HepG2 (cell line): ENCODE results near the gene ARIH2. TPM values are rescaled to one million over a fixed set of nuclear protein-coding genes. Genes with fewer than 3 reads are reported as not detected.

Source experiments
- FOXO1 ChIP-seq: sonication (generic); formaldehyde crosslinking; IDR thresholded peaks from 2 replicates; pipeline ENCODE4 v1.4.0; 2020; ENCODE audit warnings: missing genetic modification reagents
- HCFC1 ChIP-seq: fragments of 150-350 bp; IDR thresholded peaks from 2 replicates; pipeline ENCODE4 v1.6.1; 2014; ENCODE audit warnings: low read depth, low read length
- HNF4A ChIP-seq: sonication (generic); formaldehyde crosslinking; IDR thresholded peaks from 2 replicates; pipeline ENCODE4 v1.4.0; 2020; ENCODE audit warnings: missing genetic modification reagents
- MLLT10 ChIP-seq: sonication (generic); formaldehyde crosslinking; IDR thresholded peaks from 2 replicates; pipeline ENCODE4 v1.4.0; 2020; ENCODE audit warnings: missing genetic modification reagents
- TAF1 ChIP-seq: sonication (generic); formaldehyde crosslinking; IDR thresholded peaks from 2 replicates; pipeline ENCODE4 v1.4.0; 2020; ENCODE audit warnings: missing genetic modification reagents
- TAF15 ChIP-seq: fragments of 200-400 bp; formaldehyde crosslinking; IDR thresholded peaks from one replicate; pipeline ENCODE4 v1.6.1; 2018; ENCODE audit warnings: mild to moderate bottlenecking, low read depth, low read length; ENCODE audit not compliant: poor library complexity, severe bottlenecking
- TMF1 ChIP-seq: sonication (generic); formaldehyde crosslinking; IDR thresholded peaks from 2 replicates; pipeline ENCODE4 v1.8.1; 2022; ENCODE audit warnings: low read depth, missing genetic modification reagents
- YEATS4 ChIP-seq: sonication (generic); formaldehyde crosslinking; IDR thresholded peaks from 2 replicates; pipeline ENCODE4 v1.4.0; 2020; ENCODE audit warnings: missing genetic modification reagents, borderline replicate concordance
- ZFYVE20 ChIP-seq: sonication (generic); formaldehyde crosslinking; IDR thresholded peaks from 2 replicates; pipeline ENCODE4 v1.8.0; 2023; ENCODE audit warnings: low read depth, mild to moderate bottlenecking, moderate library complexity, missing genetic modification reagents, borderline replicate concordance
- ZKSCAN5 ChIP-seq: sonication (generic); formaldehyde crosslinking; IDR thresholded peaks from 2 replicates; pipeline ENCODE4 v1.5.1; 2020; ENCODE audit warnings: mild to moderate bottlenecking, missing genetic modification reagents
- ZNF615 ChIP-seq: sonication (generic); formaldehyde crosslinking; IDR thresholded peaks from 2 replicates; pipeline ENCODE4 v1.5.0; 2020; ENCODE audit warnings: mild to moderate bottlenecking, missing genetic modification reagents, borderline replicate concordance
- ZNF749 ChIP-seq: sonication (generic); formaldehyde crosslinking; IDR thresholded peaks from 2 replicates; pipeline ENCODE4 v1.8.0; 2022; ENCODE audit warnings: mild to moderate bottlenecking, missing genetic modification reagents, moderate library complexity, borderline replicate concordance
- ZSCAN12 ChIP-seq: sonication (generic); formaldehyde crosslinking; IDR thresholded peaks from 2 replicates; pipeline ENCODE4 v1.9.0; 2021; ENCODE audit warnings: mild to moderate bottlenecking, missing genetic modification reagents
- polyA plus RNA-seq, 8 experiments: library from polyadenylated mRNA; depleted of rRNA in 3 of 8; stranded (reverse) in 7 of 8; unstranded in 1 of 8; fragments of >200 nt; fragmentation: Illumina TruSeq in 4 of 8; extraction: Trizol in 4 of 8; gene quantifications; 2 replicates each; pipeline versions ENCODE4 v1.2.1 to v1.2.3, GENCODE V29; 2011 to 2016; ENCODE audit warnings: low read depth in 4 of 8, missing spikeins in 1 of 8, mixed read lengths in 1 of 8; ENCODE audit not compliant: insufficient read depth in 1 of 8
- total RNA-seq, 5 experiments: library from RNA; depleted of rRNA; stranded (reverse); fragments of >200 nt; fragmentation: Illumina TruSeq; extraction: Trizol; gene quantifications; 2 replicates each; pipeline ENCODE4 v1.2.3, GENCODE V29; 2016; ENCODE audit warnings: low read depth in 1 of 5
- TF ChIP-seq, protein P1 (sequence below): IDR thresholded peaks from 2 replicates; pipeline ENCODE4 v1.6.1; 2012; ENCODE audit warnings: inconsistent platforms
- TF ChIP-seq, protein P2 (sequence below): sonication (generic); formaldehyde crosslinking; conservative IDR thresholded peaks from 2 replicates; pipeline ENCODE4 v1.5.0; 2020; ENCODE audit warnings: missing genetic modification reagents
- TF ChIP-seq, protein P3 (sequence below): sonication (generic); formaldehyde crosslinking; IDR thresholded peaks from 2 replicates; pipeline ENCODE4 v1.8.0; 2022; ENCODE audit warnings: missing genetic modification reagents, mild to moderate bottlenecking, inconsistent platforms, borderline replicate concordance
- TF ChIP-seq, protein P4 (sequence below): sonication (generic); formaldehyde crosslinking; IDR thresholded peaks from 2 replicates; pipeline ENCODE4 v1.4.0; 2020; ENCODE audit warnings: missing genetic modification reagents
- TF ChIP-seq, protein P5 (sequence below): sonication (generic); formaldehyde crosslinking; IDR thresholded peaks from 2 replicates; pipeline ENCODE4 v1.9.0; 2021; ENCODE audit warnings: missing genetic modification reagents, mild to moderate bottlenecking, borderline replicate concordance
- TF ChIP-seq, protein P6 (sequence below): sonication (generic); formaldehyde crosslinking; IDR thresholded peaks from 2 replicates; pipeline ENCODE4 v1.5.0; 2020; ENCODE audit warnings: mild to moderate bottlenecking, missing genetic modification reagents, moderate library complexity

The ARIH2 gene
- total and polyA plus RNA-seq, 2 of the 13 experiments (the other 11 are each of a cell fraction or from before 2014, with no cell fraction given), result 64.8 to 83.3 TPM

DNA sequence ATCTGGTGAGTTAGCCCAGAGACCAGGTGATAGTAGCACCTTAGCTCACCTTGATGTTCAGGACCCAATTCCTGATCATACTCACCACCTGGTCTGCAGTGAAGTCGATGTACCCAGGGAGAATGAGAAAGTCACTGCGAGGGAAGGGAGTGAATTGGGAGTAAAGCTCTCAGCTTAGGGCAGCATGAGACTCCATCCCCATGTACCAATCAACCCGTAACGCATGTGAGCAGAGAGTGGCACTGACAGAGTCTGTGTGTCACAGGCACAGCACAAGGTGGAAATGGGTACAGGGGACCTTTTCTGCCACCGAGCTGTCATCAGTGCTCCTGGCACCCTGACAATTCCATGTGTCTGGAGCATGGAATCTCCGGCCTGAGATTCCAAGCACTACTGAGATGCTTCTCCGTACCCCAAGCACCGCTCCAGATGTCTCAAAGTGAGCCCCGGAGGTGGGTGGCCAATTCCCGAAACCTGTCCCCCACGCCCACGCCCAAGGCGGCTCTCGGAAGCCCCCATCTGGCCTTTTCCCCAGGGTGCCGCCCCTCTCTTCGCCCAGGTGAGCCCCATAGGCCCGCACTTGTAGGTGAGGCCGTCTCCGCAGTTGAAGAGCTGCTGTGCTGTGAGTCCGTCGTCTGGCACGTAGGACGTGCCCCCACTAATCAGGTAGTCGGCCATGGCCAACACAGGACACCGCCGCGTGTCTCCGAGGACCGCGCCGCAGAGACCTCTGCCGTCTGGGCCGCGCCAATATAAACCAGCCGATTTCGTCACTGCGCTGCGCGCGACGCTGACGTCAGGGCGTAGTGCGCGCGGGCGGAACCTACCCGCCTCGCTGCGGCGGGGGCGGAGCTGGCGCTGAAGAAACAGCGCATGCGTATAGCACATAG lies 110.3 kb downstream of the ARIH2 start, which contains the start of gene IMPDH2 (continued):
- TF ChIP-seq, protein P1, sequence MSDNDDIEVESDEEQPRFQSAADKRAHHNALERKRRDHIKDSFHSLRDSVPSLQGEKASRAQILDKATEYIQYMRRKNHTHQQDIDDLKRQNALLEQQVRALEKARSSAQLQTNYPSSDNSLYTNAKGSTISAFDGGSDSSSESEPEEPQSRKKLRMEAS, result peak; percentile 97
- TF ChIP-seq, protein P2, sequence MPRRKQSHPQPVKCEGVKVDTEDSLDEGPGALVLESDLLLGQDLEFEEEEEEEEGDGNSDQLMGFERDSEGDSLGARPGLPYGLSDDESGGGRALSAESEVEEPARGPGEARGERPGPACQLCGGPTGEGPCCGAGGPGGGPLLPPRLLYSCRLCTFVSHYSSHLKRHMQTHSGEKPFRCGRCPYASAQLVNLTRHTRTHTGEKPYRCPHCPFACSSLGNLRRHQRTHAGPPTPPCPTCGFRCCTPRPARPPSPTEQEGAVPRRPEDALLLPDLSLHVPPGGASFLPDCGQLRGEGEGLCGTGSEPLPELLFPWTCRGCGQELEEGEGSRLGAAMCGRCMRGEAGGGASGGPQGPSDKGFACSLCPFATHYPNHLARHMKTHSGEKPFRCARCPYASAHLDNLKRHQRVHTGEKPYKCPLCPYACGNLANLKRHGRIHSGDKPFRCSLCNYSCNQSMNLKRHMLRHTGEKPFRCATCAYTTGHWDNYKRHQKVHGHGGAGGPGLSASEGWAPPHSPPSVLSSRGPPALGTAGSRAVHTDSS (CRISPR knock-in tag), result 0 out of 2 replicates have a peak, but pooled peaks have one; percentile 52
- TF ChIP-seq YEATS4 (CRISPR knock-in tag), result peak; percentile 88
- TF ChIP-seq HNF4A (CRISPR knock-in tag), result no peak
- peak; percentile 60; the same call in 1 of the 2 replicates for TF ChIP-seq ZSCAN12 (CRISPR knock-in tag)
- TF ChIP-seq ZNF615 (CRISPR knock-in tag), result peak; percentile 84; the same call in 1 of the 2 replicates
- peak; percentile 58 for TF ChIP-seq FOXO1
- TF ChIP-seq TMF1 (CRISPR knock-in tag), result no peak
- TF ChIP-seq MLLT10 (CRISPR knock-in tag), result no peak
- TF ChIP-seq TAF1 (CRISPR knock-in tag), result peak; percentile 90
- TF ChIP-seq, protein P3, sequence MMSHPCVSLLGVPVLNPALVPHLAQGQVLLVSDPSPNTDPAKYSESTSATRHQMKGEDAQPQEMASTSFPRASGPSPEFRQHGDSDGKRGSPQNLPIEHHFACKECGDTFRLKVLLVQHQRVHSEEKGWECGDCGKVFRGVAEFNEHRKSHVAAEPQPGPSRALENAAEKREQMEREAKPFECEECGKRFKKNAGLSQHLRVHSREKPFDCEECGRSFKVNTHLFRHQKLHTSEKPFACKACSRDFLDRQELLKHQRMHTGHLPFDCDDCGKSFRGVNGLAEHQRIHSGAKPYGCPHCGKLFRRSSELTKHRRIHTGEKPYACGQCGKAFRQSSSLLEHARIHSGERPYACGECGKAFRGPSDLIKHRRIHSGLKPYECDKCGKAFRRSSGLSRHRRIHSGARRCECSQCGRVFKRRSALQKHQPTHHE (CRISPR knock-in tag), result peak; percentile 71; the same call in 1 of the 2 replicates
- TF ChIP-seq, protein P4, sequence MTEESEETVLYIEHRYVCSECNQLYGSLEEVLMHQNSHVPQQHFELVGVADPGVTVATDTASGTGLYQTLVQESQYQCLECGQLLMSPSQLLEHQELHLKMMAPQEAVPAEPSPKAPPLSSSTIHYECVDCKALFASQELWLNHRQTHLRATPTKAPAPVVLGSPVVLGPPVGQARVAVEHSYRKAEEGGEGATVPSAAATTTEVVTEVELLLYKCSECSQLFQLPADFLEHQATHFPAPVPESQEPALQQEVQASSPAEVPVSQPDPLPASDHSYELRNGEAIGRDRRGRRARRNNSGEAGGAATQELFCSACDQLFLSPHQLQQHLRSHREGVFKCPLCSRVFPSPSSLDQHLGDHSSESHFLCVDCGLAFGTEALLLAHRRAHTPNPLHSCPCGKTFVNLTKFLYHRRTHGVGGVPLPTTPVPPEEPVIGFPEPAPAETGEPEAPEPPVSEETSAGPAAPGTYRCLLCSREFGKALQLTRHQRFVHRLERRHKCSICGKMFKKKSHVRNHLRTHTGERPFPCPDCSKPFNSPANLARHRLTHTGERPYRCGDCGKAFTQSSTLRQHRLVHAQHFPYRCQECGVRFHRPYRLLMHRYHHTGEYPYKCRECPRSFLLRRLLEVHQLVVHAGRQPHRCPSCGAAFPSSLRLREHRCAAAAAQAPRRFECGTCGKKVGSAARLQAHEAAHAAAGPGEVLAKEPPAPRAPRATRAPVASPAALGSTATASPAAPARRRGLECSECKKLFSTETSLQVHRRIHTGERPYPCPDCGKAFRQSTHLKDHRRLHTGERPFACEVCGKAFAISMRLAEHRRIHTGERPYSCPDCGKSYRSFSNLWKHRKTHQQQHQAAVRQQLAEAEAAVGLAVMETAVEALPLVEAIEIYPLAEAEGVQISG (CRISPR knock-in tag), result peak; percentile 94
- peak; percentile 46; the same call in 1 of the 2 replicates for TF ChIP-seq HCFC1
- TF ChIP-seq ZFYVE20 (CRISPR knock-in tag), result peak; percentile 77; the same call in 1 of the 2 replicates
- TF ChIP-seq, protein P5, sequence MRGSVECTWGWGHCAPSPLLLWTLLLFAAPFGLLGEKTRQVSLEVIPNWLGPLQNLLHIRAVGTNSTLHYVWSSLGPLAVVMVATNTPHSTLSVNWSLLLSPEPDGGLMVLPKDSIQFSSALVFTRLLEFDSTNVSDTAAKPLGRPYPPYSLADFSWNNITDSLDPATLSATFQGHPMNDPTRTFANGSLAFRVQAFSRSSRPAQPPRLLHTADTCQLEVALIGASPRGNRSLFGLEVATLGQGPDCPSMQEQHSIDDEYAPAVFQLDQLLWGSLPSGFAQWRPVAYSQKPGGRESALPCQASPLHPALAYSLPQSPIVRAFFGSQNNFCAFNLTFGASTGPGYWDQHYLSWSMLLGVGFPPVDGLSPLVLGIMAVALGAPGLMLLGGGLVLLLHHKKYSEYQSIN (CRISPR knock-in tag), result no peak
- TF ChIP-seq, protein P6, sequence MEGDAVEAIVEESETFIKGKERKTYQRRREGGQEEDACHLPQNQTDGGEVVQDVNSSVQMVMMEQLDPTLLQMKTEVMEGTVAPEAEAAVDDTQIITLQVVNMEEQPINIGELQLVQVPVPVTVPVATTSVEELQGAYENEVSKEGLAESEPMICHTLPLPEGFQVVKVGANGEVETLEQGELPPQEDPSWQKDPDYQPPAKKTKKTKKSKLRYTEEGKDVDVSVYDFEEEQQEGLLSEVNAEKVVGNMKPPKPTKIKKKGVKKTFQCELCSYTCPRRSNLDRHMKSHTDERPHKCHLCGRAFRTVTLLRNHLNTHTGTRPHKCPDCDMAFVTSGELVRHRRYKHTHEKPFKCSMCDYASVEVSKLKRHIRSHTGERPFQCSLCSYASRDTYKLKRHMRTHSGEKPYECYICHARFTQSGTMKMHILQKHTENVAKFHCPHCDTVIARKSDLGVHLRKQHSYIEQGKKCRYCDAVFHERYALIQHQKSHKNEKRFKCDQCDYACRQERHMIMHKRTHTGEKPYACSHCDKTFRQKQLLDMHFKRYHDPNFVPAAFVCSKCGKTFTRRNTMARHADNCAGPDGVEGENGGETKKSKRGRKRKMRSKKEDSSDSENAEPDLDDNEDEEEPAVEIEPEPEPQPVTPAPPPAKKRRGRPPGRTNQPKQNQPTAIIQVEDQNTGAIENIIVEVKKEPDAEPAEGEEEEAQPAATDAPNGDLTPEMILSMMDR, result peak; percentile 71
- TF ChIP-seq ZKSCAN5, result no peak
- peak; percentile 87 for TF ChIP-seq TAF15
- peak; percentile 41; the same call in 1 of the 2 replicates for TF ChIP-seq ZNF749
